Right lobe of liver (tissue), 4 donors: ENCODE measurements around the gene C1orf198.

Experiments used
- CTCF ChIP-seq, 4 donors: fragments of 200-600 bp in 3 of 4; fragments of 450-650 bp in 1 of 4; IDR thresholded peaks; one replicate each; pipeline versions ENCODE4 v1.5.1 to v1.8.0; 2016 to 2022; ENCODE audit warnings: antibody characterized with exemption in 4 of 4, mild to moderate bottlenecking in 2 of 4
- POLR2A ChIP-seq: fragments of 450-650 bp; IDR thresholded peaks from one replicate; pipeline ENCODE4 v1.6.1; 2017; ENCODE audit warnings: antibody characterized with exemption, mild to moderate bottlenecking
- donor health status: DM: no; HTN: no; CAD: no.
- donor health status: DM: no; HTN: no; CAD: no.
- donor health status: DM: no; HTN: yes; CAD: no.

- TF ChIP-seq CTCF (IDR thresholded peaks at IDR 0.05), result no peak
- TF ChIP-seq POLR2A, result no peak
Observed at GRCh38 chr1:230844561-230844960, 23.8 kb downstream of the C1orf198 start.
